Pancreas (tissue), 10 donors: Measurements from ENCODE around the gene GRIP2. TPM values are rescaled to one million over a fixed set of nuclear protein-coding genes. Genes with fewer than 3 reads are reported as not detected.

Experiments used
- ATAC-seq, 4 donors: fragments of 200-7000 bp; cut with Tn5 transposase; one replicate each; pipeline versions ENCODE4 v1.8.0 to v1.9.1; 2020; ENCODE audit warnings: mild to moderate bottlenecking in 4 of 4, moderate library complexity in 4 of 4
- DNase-seq, 6 donors: peaks; one replicate each; pipeline ENCODE4 v3.0.0-alpha.2; 2020
- FAIRE-seq: peaks from 2 replicates; lab custom pipeline; 2012; peaks lifted over from hg19 to GRCh38; lab: Jason Lieb, UNC
- H3K27ac ChIP-seq, 4 donors: fragments of 200-600 bp; sonication (generic); 1 replicate in 3 of 4; 2 replicates in 1 of 4; pipeline versions ENCODE4 v1.5.0 to v1.8.0; 2020
- H3K27me3 ChIP-seq, 4 donors: fragments of 200-600 bp; one replicate each; pipeline ENCODE4 v1.8.0; 2021
- H3K36me3 ChIP-seq, 3 donors: fragments of 200-600 bp; sonication (generic) in 1 of 3; one replicate each; pipeline versions ENCODE4 v1.5.0 to v1.8.0; 2020 to 2021
- H3K4me1 ChIP-seq, 3 donors: fragments of 200-600 bp; one replicate each; pipeline ENCODE4 v1.8.0; 2021
- H3K4me3 ChIP-seq, 4 donors: fragments of 200-600 bp; sonication (generic) in 2 of 4; one replicate each; pipeline versions ENCODE4 v1.5.0 to v1.8.0; 2020 to 2021
- H3K9me3 ChIP-seq, 4 donors: fragments of 200-600 bp; one replicate each; pipeline ENCODE4 v1.8.0; 2021
- CTCF ChIP-seq, 4 donors: fragments of 200-600 bp; sonication (generic) in 3 of 4; IDR thresholded peaks; one replicate each; pipeline versions ENCODE4 v1.5.0 to v1.8.0; 2021; ENCODE audit warnings: antibody characterized with exemption in 4 of 4
- WGBS, 2 donors: extraction: QIAGEN DNeasy Blood & Tissue Kit; methylation state at CpG; one replicate each; pipeline ENCODE4 v1.1.7; 2013; 5-methylcytosine and 5-hydroxymethylcytosine counted together
- intact Hi-C, 3 donors: fragments of 100-400 bp; cut with DNase I; formaldehyde crosslinking; loops; one replicate each; pipeline versions ENCODE4 v1.11.1 to v1.14.2; 2022
- polyA plus RNA-seq, 2 donors: library from polyadenylated mRNA; stranded (reverse); fragments of 200-250 nt; gene quantifications; one replicate each; pipeline ENCODE4 v1.2.3, GENCODE V29; 2013
- total RNA-seq, 6 donors: library from RNA; stranded (reverse); fragmentation: NEBNext Ultra II Directional in 4 of 6; extraction: Animal tissue kit (Norgen Biotek cat#: 25700) in 4 of 6; gene quantifications; one replicate each; pipeline versions ENCODE4 v1.2.1 to v1.2.4, GENCODE V29; 2021 to 2023
- donor health status: healthy with polysubstance abuse.
- donor health status: DM: no; HTN: no; CAD: no; lungs with moderate emphysema.
- donor health status: DM: no; HTN: no; CAD: no.
- donor health status: control.
- donor health status: control.
- donor health status: Bipolar disorder and iron deficiency.
- donor health status: DM: yes; HTN: yes; CAD: no.
- donor health status: DM: no; HTN: no; CAD: no.
- donor health status: DM: no; HTN: no; CAD: no.
- donor health status: DM: yes; HTN: yes; CAD: no.

GRIP2 gene
- total and polyA plus RNA-seq, 8 donors: 0.16 to 0.94 (median 0.35) TPM

GRCh38 chr3:14471690-14472089 lies 68.5 kb downstream of the GRIP2 start:
- DNase-seq (no peak), FAIRE-seq (no peak), ATAC-seq (no peak)
- no peaks in the 10 kb centered on the region for H3K36me3 ChIP-seq
- TF ChIP-seq CTCF (IDR thresholded peaks at IDR 0.05): no peak
- H3K27ac ChIP-seq: no peak overlapping the region
- H3K4me1 ChIP-seq: no peaks in the 10 kb centered on the region
- H3K27me3 ChIP-seq: no peaks in the 10 kb centered on the region
- 80 to 92% methylated on average over 10 of the region's 10 CpGs for WGBS, 2 donors
- intact Hi-C loops: loop anchor here in 1 of 3 donors (10.0 kb wide), 1 partner anchor 567 kb away; no protein-coding TSS in a partner anchor
- H3K9me3 ChIP-seq: no peaks in the 10 kb centered on the region
- no peak overlapping the region for H3K4me3 ChIP-seq

- no peaks in the 10 kb centered on the region for H3K9me3 ChIP-seq
- H3K27ac ChIP-seq: no peak overlapping the region
- ATAC-seq: no peak
- H3K4me1 ChIP-seq: no peaks in the 10 kb centered on the region
- no peaks in the 10 kb centered on the region for H3K27me3 ChIP-seq
- no peaks in the 10 kb centered on the region for H3K36me3 ChIP-seq
- intact Hi-C loops: loop anchor here in 1 of 3 donors (10.0 kb wide), 1 partner anchor 566 kb away; no protein-coding TSS in a partner anchor
- DNase-seq: peak in 1 of 6 donors; percentile 3
- TF ChIP-seq CTCF (IDR thresholded peaks at IDR 0.05): no peak
- no peak overlapping the region for H3K4me3 ChIP-seq
- WGBS, 2 donors: 61 to 78% methylated on average over 5 of the region's 5 CpGs
- no peak for FAIRE-seq
Observed at GRCh38 chr3:14471016-14471415, 69.1 kb downstream of the GRIP2 start.

- Histone ChIP-seq H3K4me1 (no peaks in the 10 kb centered on the region), H3K36me3 (no peaks in the 10 kb centered on the region), H3K9me3 (no peaks in the 10 kb centered on the region), H3K27ac (no peak overlapping the region), H3K4me3 (no peak overlapping the region), H3K27me3 (no peaks in the 10 kb centered on the region)
- ATAC-seq (no peak), FAIRE-seq (no peak), DNase-seq (peak in 1 of 6 donors; percentile 20)
- WGBS, 2 donors: 70 to 77% methylated on average over 12 of the region's 12 CpGs
- intact Hi-C loops: loop anchor here in 1 of 3 donors (10.0 kb wide), 1 partner anchor 566 kb away; no protein-coding TSS in a partner anchor
- no peak for TF ChIP-seq CTCF (IDR thresholded peaks at IDR 0.05)
Observed at GRCh38 chr3:14470461-14470860, 69.7 kb downstream of the GRIP2 start.

- Histone ChIP-seq H3K4me1 (no peaks in the 10 kb centered on the region), H3K9me3 (no peaks in the 10 kb centered on the region), H3K27ac (no peak overlapping the region), H3K36me3 (no peaks in the 10 kb centered on the region), H3K27me3 (no peaks in the 10 kb centered on the region), H3K4me3 (no peak overlapping the region)
- no peak for ATAC-seq
- WGBS, 2 donors: 57 to 70% methylated on average over 13 of the region's 13 CpGs
- TF ChIP-seq CTCF (IDR thresholded peaks at IDR 0.05): no peak
- peak in 1 of 6 donors; percentile 46 for DNase-seq
- FAIRE-seq: no peak
- intact Hi-C loops: loop anchor here in 2 of 3 donors (5.0 to 10.0 kb wide), 3 partner anchors 264 to 574 kb away; no protein-coding TSS in a partner anchor
Observed at GRCh38 chr3:14468621-14468981, 71.5 kb downstream of the GRIP2 start.
